Sigmoid colon (tissue), 7 donors: ENCODE results near the gene TOM1L2. TPM values are rescaled to one million over a fixed set of nuclear protein-coding genes. Genes with fewer than 3 reads are reported as not detected.

ENCODE experiments used
- DNase-seq: peaks from one replicate; pipeline ENCODE4 v3.0.0-alpha.2; 2019
- H3K27ac ChIP-seq, 4 donors: fragments of 200-600 bp; sonication (generic); one replicate each; pipeline ENCODE4 v1.5.1; 2016 to 2019; ENCODE audit warnings: mild to moderate bottlenecking in 1 of 4
- H3K27me3 ChIP-seq, 3 donors: fragments of 200-600 bp; sonication (generic); one replicate each; pipeline ENCODE4 v1.5.1; 2019; ENCODE audit warnings: mild to moderate bottlenecking in 1 of 3
- H3K36me3 ChIP-seq, 4 donors: fragments of 200-600 bp; sonication (generic); one replicate each; pipeline ENCODE4 v1.5.1; 2016 to 2019
- H3K4me1 ChIP-seq, 4 donors: fragments of 200-600 bp; sonication (generic); one replicate each; pipeline ENCODE4 v1.5.1; 2017 to 2019
- H3K4me3 ChIP-seq, 4 donors: fragments of 200-600 bp; sonication (generic); one replicate each; pipeline ENCODE4 v1.5.1; 2017 to 2019; ENCODE audit warnings: mild to moderate bottlenecking in 2 of 4, moderate library complexity in 1 of 4
- H3K9me3 ChIP-seq, 4 donors: fragments of 200-600 bp in 3 of 4; sonication (generic) in 3 of 4; one replicate each; pipeline versions ENCODE4 v1.5.1 to v1.6.1; 2013 to 2019
- EP300 ChIP-seq, 4 donors: sonication (generic); formaldehyde crosslinking; IDR thresholded peaks; one replicate each; pipeline ENCODE4 v1.6.1; 2017; ENCODE audit warnings: antibody characterized with exemption in 4 of 4
- POLR2A ChIP-seq, 2 donors: fragments of 450-650 bp; IDR thresholded peaks; one replicate each; pipeline ENCODE4 v1.6.1; 2016; ENCODE audit warnings: antibody characterized with exemption in 2 of 2, mild to moderate bottlenecking in 2 of 2, moderate library complexity in 2 of 2
- POLR2AphosphoS5 ChIP-seq, 4 donors: sonication (generic); formaldehyde crosslinking; IDR thresholded peaks; one replicate each; pipeline ENCODE4 v1.6.1; 2017; ENCODE audit warnings: antibody characterized with exemption in 4 of 4
- WGBS, 2 donors: extraction: QIAGEN DNeasy Blood & Tissue Kit; methylation state at CpG; one replicate each; pipeline ENCODE4 v1.1.7; 2013; 5-methylcytosine and 5-hydroxymethylcytosine counted together
- intact Hi-C: fragments of 100-400 bp; cut with DNase I; formaldehyde crosslinking; loops from one replicate; pipeline ENCODE4 v1.15.1; 2023
- polyA plus RNA-seq, 3 donors: library from polyadenylated mRNA; stranded (reverse); fragments of 200-250 nt; gene quantifications; one replicate each; pipeline ENCODE4 v1.2.3, GENCODE V29; 2013
- total RNA-seq, 4 donors: library from RNA; depleted of rRNA; stranded (reverse); fragments of >200 nt; gene quantifications; one replicate each; pipeline ENCODE4 v1.1.0, GENCODE V29; 2016
- TF ChIP-seq, protein P1 (sequence below), 4 experiments: fragments of 450-650 bp in 3 of 4; fragments of 200-600 bp in 1 of 4; IDR thresholded peaks; one replicate each; pipeline ENCODE4 v1.5.1; 2016 to 2019; ENCODE audit warnings: antibody characterized with exemption in 4 of 4, mild to moderate bottlenecking in 3 of 4, moderate library complexity in 2 of 4
- donor health status: healthy with polysubstance abuse.
- donor health status: Bipolar disorder and iron deficiency.
- donor health status: healthy.

TOM1L2 gene
- total and polyA plus RNA-seq, 7 donors = 13.8 to 215 (median 43.3) TPM

DNA sequence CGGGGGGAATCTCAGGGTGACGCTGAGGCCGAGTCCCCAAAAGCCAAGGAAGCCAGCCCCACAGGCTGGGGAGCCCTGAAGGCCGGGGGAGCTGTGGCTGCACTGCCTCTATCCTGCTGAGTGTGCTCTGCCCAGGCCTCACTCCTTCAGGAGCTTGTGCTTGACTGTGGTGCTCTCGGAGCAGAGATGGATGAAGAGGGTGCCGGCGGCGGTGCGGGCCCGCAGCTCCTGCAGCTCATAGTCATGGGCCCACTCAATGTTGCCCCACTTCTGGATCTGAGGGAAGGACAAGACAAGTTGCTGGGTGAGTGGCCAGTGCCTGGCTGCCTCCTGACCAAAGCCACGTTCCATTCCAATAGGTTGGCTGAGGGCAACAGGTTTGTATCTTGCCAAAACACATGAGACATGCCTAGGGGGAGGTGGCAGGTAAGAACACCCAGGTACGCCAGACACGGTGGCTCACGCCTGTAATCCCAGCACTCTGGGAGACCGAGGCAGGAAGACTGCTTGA, 46.3 kb upstream of the TOM1L2 start:
- peaks cover 0 to 24% (median 2%) of the 10 kb centered on the region in 4 donors for H3K36me3 ChIP-seq
- no peak overlapping the region for H3K27ac ChIP-seq

DNA sequence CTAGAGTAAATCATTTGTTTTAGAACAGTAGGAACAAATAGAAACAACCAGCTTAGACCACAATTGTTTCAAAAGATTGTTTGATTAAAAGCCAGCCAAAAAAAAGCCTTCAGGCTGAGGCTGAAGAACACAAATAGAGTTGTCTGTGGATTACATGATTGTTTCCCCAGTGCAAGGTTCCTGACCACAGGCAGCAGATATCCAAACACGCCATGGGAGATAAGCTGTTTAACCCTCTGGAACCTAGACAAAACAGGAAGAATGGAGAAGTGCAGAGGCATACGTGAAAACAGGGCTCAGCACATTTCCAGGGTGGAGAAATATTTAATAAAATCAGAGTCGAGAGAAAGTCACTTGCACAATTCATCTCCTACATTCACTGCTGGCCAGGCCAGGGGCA, 45.8 kb upstream of the TOM1L2 start:
- DNase-seq = peak; percentile 6
- peaks cover 0 to 9% (median 0%) of the 10 kb centered on the region in 4 donors for H3K4me1 ChIP-seq
- H3K27me3 ChIP-seq = no peaks in the 10 kb centered on the region
- TF ChIP-seq EP300 (IDR thresholded peaks at IDR 0.05) (no peak), POLR2AphosphoS5 (IDR thresholded peaks at IDR 0.05) (no peak), POLR2A (IDR thresholded peaks at IDR 0.05) (no peak)
- TF ChIP-seq, protein P1, sequence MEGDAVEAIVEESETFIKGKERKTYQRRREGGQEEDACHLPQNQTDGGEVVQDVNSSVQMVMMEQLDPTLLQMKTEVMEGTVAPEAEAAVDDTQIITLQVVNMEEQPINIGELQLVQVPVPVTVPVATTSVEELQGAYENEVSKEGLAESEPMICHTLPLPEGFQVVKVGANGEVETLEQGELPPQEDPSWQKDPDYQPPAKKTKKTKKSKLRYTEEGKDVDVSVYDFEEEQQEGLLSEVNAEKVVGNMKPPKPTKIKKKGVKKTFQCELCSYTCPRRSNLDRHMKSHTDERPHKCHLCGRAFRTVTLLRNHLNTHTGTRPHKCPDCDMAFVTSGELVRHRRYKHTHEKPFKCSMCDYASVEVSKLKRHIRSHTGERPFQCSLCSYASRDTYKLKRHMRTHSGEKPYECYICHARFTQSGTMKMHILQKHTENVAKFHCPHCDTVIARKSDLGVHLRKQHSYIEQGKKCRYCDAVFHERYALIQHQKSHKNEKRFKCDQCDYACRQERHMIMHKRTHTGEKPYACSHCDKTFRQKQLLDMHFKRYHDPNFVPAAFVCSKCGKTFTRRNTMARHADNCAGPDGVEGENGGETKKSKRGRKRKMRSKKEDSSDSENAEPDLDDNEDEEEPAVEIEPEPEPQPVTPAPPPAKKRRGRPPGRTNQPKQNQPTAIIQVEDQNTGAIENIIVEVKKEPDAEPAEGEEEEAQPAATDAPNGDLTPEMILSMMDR (IDR thresholded peaks at IDR 0.05) = no peak
- H3K4me3 ChIP-seq = no peak overlapping the region
- peaks cover 0 to 28% (median 2%) of the 10 kb centered on the region in 4 donors for H3K36me3 ChIP-seq
- WGBS, 2 donors = 75 to 79% methylated on average over 3 of the region's 3 CpGs
- no peak overlapping the region for H3K27ac ChIP-seq
- intact Hi-C loops = no loop called here
- no peaks in the 10 kb centered on the region for H3K9me3 ChIP-seq

More for the DNA sequence above, 46.3 kb upstream of the TOM1L2 start:
- peak; percentile 40 for DNase-seq
- Histone ChIP-seq H3K4me3 (no peak overlapping the region), H3K9me3 (no peaks in the 10 kb centered on the region), H3K27me3 (no peaks in the 10 kb centered on the region), H3K4me1 (peaks cover 0 to 9% (median 0%) of the 10 kb centered on the region in 4 donors)
- WGBS, 2 donors = 95 to 96% methylated on average over 15 of the region's 15 CpGs
- intact Hi-C loops = no loop called here
- TF ChIP-seq, protein P1 (IDR thresholded peaks at IDR 0.05) = no peak
- TF ChIP-seq POLR2A (IDR thresholded peaks at IDR 0.05) = no peak
- no peak for TF ChIP-seq POLR2AphosphoS5 (IDR thresholded peaks at IDR 0.05)
- TF ChIP-seq EP300 (IDR thresholded peaks at IDR 0.05) = no peak

DNA sequence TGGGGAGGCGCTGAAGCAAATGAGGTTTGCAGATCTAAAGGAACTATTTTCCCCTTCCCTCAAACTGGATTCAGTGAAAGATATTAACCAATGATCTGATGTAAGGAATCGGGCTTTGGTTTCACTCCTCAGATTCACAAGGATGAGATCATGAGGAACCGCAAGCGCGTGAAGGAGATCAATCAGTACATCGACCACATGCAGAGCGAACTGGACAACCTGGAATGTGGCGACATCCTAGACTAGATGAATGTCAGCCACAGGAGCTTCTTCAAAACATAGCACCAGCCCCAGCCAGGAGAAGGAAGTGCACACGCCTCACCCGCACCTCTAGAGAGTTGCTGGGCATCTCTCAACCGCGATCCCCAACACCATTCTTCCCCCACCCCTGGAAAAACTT, 44.2 kb upstream of the TOM1L2 start:
- no peak overlapping the region for H3K4me3 ChIP-seq
- H3K27ac ChIP-seq = no peak overlapping the region
- H3K27me3 ChIP-seq = no peaks in the 10 kb centered on the region
- no peak for DNase-seq
- H3K9me3 ChIP-seq = no peaks in the 10 kb centered on the region
- peaks cover 0 to 24% (median 3%) of the 10 kb centered on the region in 4 donors for H3K36me3 ChIP-seq
- TF ChIP-seq POLR2A (IDR thresholded peaks at IDR 0.05) (no peak), POLR2AphosphoS5 (IDR thresholded peaks at IDR 0.05) (no peak), EP300 (IDR thresholded peaks at IDR 0.05) (no peak)
- TF ChIP-seq, protein P1 (IDR thresholded peaks at IDR 0.05) = no peak
- WGBS, 2 donors = 95 to 97% methylated on average over 12 of the region's 12 CpGs
- intact Hi-C loops = no loop called here
- peaks cover 0 to 9% (median 0%) of the 10 kb centered on the region in 4 donors for H3K4me1 ChIP-seq

DNA sequence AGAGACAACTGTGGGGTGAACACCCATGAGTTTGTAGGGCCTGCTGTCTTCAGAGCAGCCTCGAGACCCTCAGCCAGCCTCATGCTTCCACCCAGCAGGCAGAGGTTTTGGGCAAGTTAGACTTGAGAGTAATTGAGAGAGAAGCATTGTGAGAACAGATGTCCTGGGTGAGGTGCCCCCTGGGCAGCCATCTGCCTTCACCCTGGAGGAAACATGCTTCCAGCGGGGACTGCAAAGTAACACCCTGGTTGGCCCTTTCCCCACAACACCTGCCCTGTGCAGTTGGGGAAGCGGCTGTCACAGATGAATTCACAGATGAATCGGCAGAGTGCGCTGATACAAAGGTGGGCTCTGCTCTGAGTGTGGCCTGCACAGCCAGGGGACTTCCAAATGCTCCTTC, 43.4 kb upstream of the TOM1L2 start:
- intact Hi-C loops = no loop called here
- DNase-seq = no peak
- TF ChIP-seq, protein P1 (IDR thresholded peaks at IDR 0.05) = no peak
- no peak for TF ChIP-seq POLR2AphosphoS5 (IDR thresholded peaks at IDR 0.05)
- TF ChIP-seq EP300 (IDR thresholded peaks at IDR 0.05) = no peak
- no peak for TF ChIP-seq POLR2A (IDR thresholded peaks at IDR 0.05)
- no peak overlapping the region for H3K4me3 ChIP-seq
- H3K27ac ChIP-seq = no peak overlapping the region
- peaks cover 0 to 16% (median 5%) of the 10 kb centered on the region in 4 donors for H3K36me3 ChIP-seq
- H3K27me3 ChIP-seq = no peaks in the 10 kb centered on the region
- no peaks in the 10 kb centered on the region for H3K9me3 ChIP-seq
- H3K4me1 ChIP-seq = peaks cover 0 to 9% (median 0%) of the 10 kb centered on the region in 4 donors
- 92 to 97% methylated on average over 5 of the region's 5 CpGs for WGBS, 2 donors

DNA sequence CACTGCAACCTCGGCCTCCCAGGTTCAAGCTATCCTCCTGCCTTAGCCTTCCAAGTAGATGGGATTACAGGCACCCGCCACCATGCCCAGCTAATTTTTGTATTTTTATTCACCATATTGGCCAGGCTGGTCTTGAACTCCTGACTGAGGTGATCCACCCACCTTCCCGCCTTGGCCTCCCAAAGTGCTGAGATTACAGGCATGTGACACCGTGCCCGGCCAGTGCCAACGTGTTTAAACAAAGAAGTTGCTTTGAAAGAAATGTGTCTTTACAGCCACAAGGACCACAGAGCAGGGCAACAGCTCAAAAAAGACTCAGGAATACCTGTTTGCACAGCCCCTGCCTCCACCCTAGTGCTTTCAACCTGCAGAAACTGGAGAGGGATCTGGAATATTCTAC, 41.8 kb upstream of the TOM1L2 start:
- Histone ChIP-seq H3K27me3 (no peaks in the 10 kb centered on the region), H3K9me3 (no peaks in the 10 kb centered on the region), H3K4me3 (no peak overlapping the region), H3K4me1 (peaks cover 0 to under 1% (median 0%) of the 10 kb centered on the region in 4 donors), H3K36me3 (peaks cover 0 to 13% (median 5%) of the 10 kb centered on the region in 4 donors), H3K27ac (no peak overlapping the region)
- intact Hi-C loops = no loop called here
- TF ChIP-seq POLR2AphosphoS5 (IDR thresholded peaks at IDR 0.05) = no peak
- no peak for TF ChIP-seq EP300 (IDR thresholded peaks at IDR 0.05)
- TF ChIP-seq, protein P1 (IDR thresholded peaks at IDR 0.05) = no peak
- TF ChIP-seq POLR2A (IDR thresholded peaks at IDR 0.05) = no peak
- DNase-seq = no peak
- 96 to 97% methylated on average over 6 of the region's 6 CpGs for WGBS, 2 donors
